Cardiac muscle cell (in vitro differentiated cells and primary cell): ENCODE results near the gene SAP130. TPM values are rescaled to one million over a fixed set of nuclear protein-coding genes. Genes with fewer than 3 reads are reported as not detected.
A peak's percentile ranks its signal among the peaks of the same experiment; 100 is the strongest.

Experiments used
- DNase-seq, 2 donors: peaks; one replicate each; pipeline versions ENCODE4 v3.0.0 to v3.0.0-alpha.2; 2010 to 2017; ENCODE audit warnings: low read depth in 1 of 2, low spot score in 1 of 2
- H3K27ac ChIP-seq: fragments of 200-600 bp; sonication (generic); 2 replicates; pipeline ENCODE4 v1.5.1; 2016
- H3K27me3 ChIP-seq: fragments of 200-600 bp; sonication (generic); 2 replicates; pipeline ENCODE4 v1.6.0; 2016; ENCODE audit warnings: control low read depth
- H3K36me3 ChIP-seq: fragments of 200-600 bp; sonication (generic); 2 replicates; pipeline ENCODE4 v1.5.1; 2016; ENCODE audit warnings: control low read depth
- H3K4me1 ChIP-seq: fragments of 200-600 bp; sonication (generic); 2 replicates; pipeline ENCODE4 v1.8.1; 2017; ENCODE audit warnings: low read depth, mild to moderate bottlenecking, mixed run types
- H3K4me3 ChIP-seq: fragments of 200-600 bp; sonication (generic); 2 replicates; pipeline ENCODE4 v1.5.1; 2016; ENCODE audit warnings: mild to moderate bottlenecking
- H3K9me3 ChIP-seq: fragments of 200-600 bp; sonication (generic); 2 replicates; pipeline ENCODE4 v1.5.1; 2017; ENCODE audit warnings: low read depth, mild to moderate bottlenecking, control low read depth
- CTCF ChIP-seq: IDR thresholded peaks from 2 replicates; pipeline ENCODE4 v1.5.1; 2012; ENCODE audit warnings: low read depth, mild to moderate bottlenecking, low read length
- polyA plus RNA-seq: library from polyadenylated mRNA; unstranded; fragments of >200 nt; fragmentation: Nextera tagmentation; extraction: Ambion mirVana; gene quantifications from 2 replicates; pipeline ENCODE4 v1.2.1, GENCODE V29; 2016
- total RNA-seq: library from RNA; depleted of rRNA; stranded (reverse); fragments of >200 nt; gene quantifications from 2 replicates; pipeline ENCODE4 v1.2.3, GENCODE V29; 2016

The SAP130 gene
- total and polyA plus RNA-seq, 2 experiments from 2014 or later: 19.5 to 22.8 TPM

GRCh38 chr2:128008074-128008672 is 19.7 kb downstream of the SAP130 start:
- Histone ChIP-seq H3K27me3 (no peaks in the 10 kb centered on the region), H3K27ac (peak overlapping the region; percentile 15), H3K36me3 (peaks cover 69% of the 10 kb centered on the region), H3K4me3 (no peak overlapping the region), H3K9me3 (no peaks in the 10 kb centered on the region), H3K4me1 (no peaks in the 10 kb centered on the region)
- TF ChIP-seq CTCF: no peak
- no peak for DNase-seq

GRCh38 chr2:128004509-128004908 is 23.4 kb downstream of the SAP130 start:
- Histone ChIP-seq H3K27ac (no peak overlapping the region), H3K4me3 (no peak overlapping the region), H3K36me3 (peaks cover 65% of the 10 kb centered on the region), H3K9me3 (no peaks in the 10 kb centered on the region), H3K27me3 (no peaks in the 10 kb centered on the region), H3K4me1 (no peaks in the 10 kb centered on the region)
- TF ChIP-seq CTCF: no peak
- DNase-seq: no peak

GRCh38 chr2:128003463-128003862 is 24.4 kb downstream of the SAP130 start:
- Histone ChIP-seq H3K4me3 (no peak overlapping the region), H3K36me3 (peaks cover 64% of the 10 kb centered on the region), H3K9me3 (no peaks in the 10 kb centered on the region), H3K27ac (no peak overlapping the region), H3K27me3 (no peaks in the 10 kb centered on the region), H3K4me1 (no peaks in the 10 kb centered on the region)
- DNase-seq: no peak
- TF ChIP-seq CTCF: no peak

DNA sequence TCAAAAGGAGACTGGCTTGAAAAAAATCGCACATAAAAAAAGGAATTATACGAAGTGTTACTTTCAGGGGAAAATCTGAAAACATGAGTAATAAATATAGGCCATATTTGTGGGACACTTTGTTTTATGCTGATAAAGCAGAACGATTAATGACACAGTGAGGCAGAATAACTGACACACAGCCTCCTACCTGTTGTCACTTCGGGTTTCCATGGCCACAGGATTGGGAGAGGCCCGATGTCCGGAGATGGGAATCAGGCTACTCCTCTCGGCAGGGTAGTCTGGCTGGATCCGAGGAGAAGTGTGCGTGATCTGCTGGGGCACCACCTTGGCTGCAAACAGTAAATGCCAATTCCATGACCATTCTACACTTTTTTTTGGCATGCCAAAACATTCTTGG is 31.7 kb downstream of the SAP130 start:
- no peak for TF ChIP-seq CTCF
- H3K36me3 ChIP-seq: peaks cover 68% of the 10 kb centered on the region

DNA sequence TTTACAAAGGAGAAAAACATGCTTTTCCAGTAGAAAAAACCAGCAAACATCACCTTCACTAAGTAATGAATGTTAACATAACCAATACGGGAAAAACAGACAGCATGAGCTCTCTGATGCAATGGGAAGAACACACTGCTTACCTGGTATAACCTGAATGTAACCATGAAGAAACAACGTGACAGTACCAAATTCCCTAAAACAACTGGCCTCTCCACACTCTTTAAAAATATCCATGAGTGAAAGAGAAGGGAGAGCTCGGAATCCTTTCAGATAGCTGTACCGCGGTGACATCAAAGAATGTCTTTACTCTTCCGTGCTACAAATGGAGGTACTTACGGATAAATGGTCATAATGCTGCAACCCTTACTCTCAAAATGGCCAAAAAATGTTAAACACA is 32.1 kb downstream of the SAP130 start:
- DNase-seq: no peak
- H3K9me3 ChIP-seq: no peaks in the 10 kb centered on the region
- H3K4me3 ChIP-seq: no peak overlapping the region
- peaks cover 64% of the 10 kb centered on the region for H3K36me3 ChIP-seq
- H3K27me3 ChIP-seq: no peaks in the 10 kb centered on the region
- H3K4me1 ChIP-seq: no peaks in the 10 kb centered on the region
- H3K27ac ChIP-seq: no peak overlapping the region
- TF ChIP-seq CTCF: no peak

More for the DNA sequence above, 31.7 kb downstream of the SAP130 start:
- H3K27ac ChIP-seq: no peak overlapping the region
- H3K27me3 ChIP-seq: no peaks in the 10 kb centered on the region
- DNase-seq: no peak
- H3K4me1 ChIP-seq: no peaks in the 10 kb centered on the region
- H3K9me3 ChIP-seq: no peaks in the 10 kb centered on the region
- no peak overlapping the region for H3K4me3 ChIP-seq
